Liver (tissue), 9 donors: ENCODE results near the gene MRPS12. TPM values are rescaled to one million over a fixed set of nuclear protein-coding genes. Genes with fewer than 3 reads are reported as not detected.
A peak's percentile ranks its signal among the peaks of the same experiment; 100 is the strongest.

ENCODE experiments used
- DNase-seq: peaks from one replicate; pipeline ENCODE4 v3.0.0-alpha.2; 2017; ENCODE audit warnings: low spot score
- H3K27ac ChIP-seq, 2 donors: one replicate each; pipeline ENCODE4 v1.7.0; 2013; ENCODE audit warnings: inconsistent platforms in 2 of 2, low read length in 2 of 2, control low read depth in 1 of 2, low read depth in 1 of 2, mild to moderate bottlenecking in 1 of 2
- H3K27me3 ChIP-seq, 4 donors: one replicate each; pipeline versions ENCODE4 v1.6.1 to v1.7.0; 2013; ENCODE audit warnings: low read length in 3 of 4, inconsistent platforms in 1 of 4, mild to moderate bottlenecking in 1 of 4, moderate library complexity in 1 of 4; ENCODE audit not compliant: control insufficient read depth in 4 of 4, insufficient read depth in 4 of 4
- H3K36me3 ChIP-seq, 4 donors: one replicate each; pipeline versions ENCODE4 v1.6.1 to v1.7.0; 2013; ENCODE audit warnings: low read length in 3 of 4, mild to moderate bottlenecking in 3 of 4, low read depth in 1 of 4, moderate library complexity in 1 of 4; ENCODE audit not compliant: control insufficient read depth in 4 of 4, insufficient read depth in 3 of 4
- H3K4me1 ChIP-seq, 4 donors: one replicate each; pipeline versions ENCODE4 v1.6.1 to v1.7.0; 2013; ENCODE audit warnings: low read length in 3 of 4, mild to moderate bottlenecking in 3 of 4, moderate library complexity in 1 of 4; ENCODE audit not compliant: control insufficient read depth in 4 of 4, insufficient read depth in 4 of 4
- H3K4me3 ChIP-seq, 3 donors: one replicate each; pipeline versions ENCODE4 v1.6.1 to v1.7.0; 2013; ENCODE audit warnings: low read length in 3 of 3, control low read depth in 1 of 3, low read depth in 1 of 3, mild to moderate bottlenecking in 1 of 3
- H3K9ac ChIP-seq, 2 donors: one replicate each; pipeline ENCODE4 v1.7.0; 2013; ENCODE audit warnings: low read length in 2 of 2, mild to moderate bottlenecking in 2 of 2, moderate library complexity in 2 of 2, control low read depth in 1 of 2, low read depth in 1 of 2
- H3K9me3 ChIP-seq, 4 donors: one replicate each; pipeline versions ENCODE4 v1.6.1 to v1.7.0; 2013; ENCODE audit warnings: low read length in 3 of 4; ENCODE audit not compliant: control insufficient read depth in 4 of 4
- ATF3 ChIP-seq: IDR thresholded peaks from 2 replicates; pipeline ENCODE4 v1.6.1; 2016; ENCODE audit warnings: antibody characterized with exemption
- CTCF ChIP-seq: fragments of 150-350 bp; IDR thresholded peaks from 2 replicates; pipeline ENCODE4 v1.5.1; 2017; ENCODE audit warnings: improper control_type of control experiment, low read depth, low read length; ENCODE audit not compliant: missing input control
- EGR1 ChIP-seq, 2 donors: IDR thresholded peaks; 2 replicates each; pipeline ENCODE4 v1.6.1; 2016 to 2018; ENCODE audit warnings: antibody characterized with exemption in 2 of 2, low read depth in 2 of 2
- FOXA1 ChIP-seq: IDR thresholded peaks from 2 replicates; pipeline ENCODE4 v1.6.1; 2016; ENCODE audit warnings: antibody characterized with exemption
- FOXA2 ChIP-seq: IDR thresholded peaks from 2 replicates; pipeline ENCODE4 v1.6.1; 2016; ENCODE audit warnings: antibody characterized with exemption
- GABPA ChIP-seq, 2 donors: IDR thresholded peaks in 1 of 2; conservative IDR thresholded peaks in 1 of 2; 2 replicates each; pipeline ENCODE4 v1.6.1; 2016; ENCODE audit warnings: antibody characterized with exemption in 2 of 2, mild to moderate bottlenecking in 1 of 2, moderate library complexity in 1 of 2
- HNF4A ChIP-seq, 2 donors: conservative IDR thresholded peaks; 2 replicates each; pipeline ENCODE4 v1.6.1; 2016; ENCODE audit warnings: antibody characterized with exemption in 2 of 2, mild to moderate bottlenecking in 2 of 2
- HNF4G ChIP-seq: IDR thresholded peaks from 2 replicates; pipeline ENCODE4 v1.6.1; 2016; ENCODE audit warnings: antibody characterized with exemption
- JUND ChIP-seq, 2 donors: IDR thresholded peaks; 2 replicates each; pipeline ENCODE4 v1.6.1; 2016; ENCODE audit warnings: antibody characterized with exemption in 2 of 2
- MAX ChIP-seq: IDR thresholded peaks from 2 replicates; pipeline ENCODE4 v1.6.1; 2016; ENCODE audit warnings: antibody characterized with exemption
- NR2F2 ChIP-seq: IDR thresholded peaks from 2 replicates; pipeline ENCODE4 v1.6.1; 2016; ENCODE audit warnings: antibody characterized with exemption
- RAD21 ChIP-seq, 2 donors: IDR thresholded peaks; 2 replicates each; pipeline ENCODE4 v1.6.1; 2016; ENCODE audit warnings: antibody characterized with exemption in 2 of 2, mild to moderate bottlenecking in 2 of 2
- REST ChIP-seq: IDR thresholded peaks from 2 replicates; pipeline ENCODE4 v1.6.1; 2016; ENCODE audit warnings: antibody characterized with exemption, mild to moderate bottlenecking
- RXRA ChIP-seq, 2 donors: IDR thresholded peaks; 2 replicates each; pipeline ENCODE4 v1.6.1; 2017 to 2018; ENCODE audit warnings: antibody characterized with exemption in 2 of 2, mild to moderate bottlenecking in 1 of 2
- SP1 ChIP-seq: IDR thresholded peaks from 2 replicates; pipeline ENCODE4 v1.6.1; 2018; ENCODE audit warnings: antibody characterized with exemption, mild to moderate bottlenecking
- TAF1 ChIP-seq: conservative IDR thresholded peaks from 2 replicates; pipeline ENCODE4 v1.6.1; 2016; ENCODE audit warnings: antibody characterized with exemption, mild to moderate bottlenecking
- YY1 ChIP-seq: IDR thresholded peaks from 2 replicates; pipeline ENCODE4 v1.6.1; 2016; ENCODE audit warnings: antibody characterized with exemption, mild to moderate bottlenecking
- ZBTB33 ChIP-seq: IDR thresholded peaks from 2 replicates; pipeline ENCODE4 v1.6.1; 2016; ENCODE audit warnings: antibody characterized with exemption
- WGBS: extraction: QIAGEN DNeasy Blood & Tissue Kit; methylation state at CpG from one replicate; pipeline ENCODE4 v1.1.7; 2013; 5-methylcytosine and 5-hydroxymethylcytosine counted together
- polyA plus RNA-seq, 2 donors: library from polyadenylated mRNA; stranded (reverse) in 1 of 2; unstranded in 1 of 2; fragments of 200-250 nt in 1 of 2; fragments of >200 nt in 1 of 2; fragmentation: Nextera tagmentation in 1 of 2; extraction: Ambion mirVana in 1 of 2; gene quantifications; one replicate each; pipeline versions ENCODE4 v1.2.1 to v1.2.3, GENCODE V29; 2013 to 2015
- total RNA-seq, 2 donors: library from RNA; depleted of rRNA; stranded (reverse); fragments of >200 nt; gene quantifications; one replicate each; pipeline ENCODE4 v1.2.3, GENCODE V29; 2014
- donor health status: healthy.
- donor health status: healthy.
- donor health status: healthy.
- donor health status: healthy.
- donor health status: healthy.

Gene MRPS12
- total and polyA plus RNA-seq, 4 donors: 19.0 to 62.0 (median 39.9) TPM

GRCh38 chr19:38980583-38981374 is 50.0 kb downstream of the MRPS12 start:
- no peak overlapping the region for H3K4me3 ChIP-seq
- no peaks in the 10 kb centered on the region for H3K36me3 ChIP-seq
- H3K4me1 ChIP-seq: peaks cover 7 to 33% (median 25%) of the 10 kb centered on the region in 4 donors
- H3K27ac ChIP-seq: peak overlapping the region; percentile 59 to 70
- no peaks in the 10 kb centered on the region for H3K27me3 ChIP-seq
- H3K9me3 ChIP-seq: peaks cover 0 to 3% (median 0%) of the 10 kb centered on the region in 4 donors
- peak; percentile 71 for TF ChIP-seq SP1
- no peak for TF ChIP-seq GABPA (IDR thresholded peaks at IDR 0.05 in 1 of 2, conservative IDR thresholded peaks at IDR 0.05 in 1 of 2)
- TF ChIP-seq REST: no peak
- no peak for TF ChIP-seq HNF4G
- no peak for TF ChIP-seq EGR1 (IDR thresholded peaks at IDR 0.05; ENCODE audit: low read depth in 2 of 2)
- TF ChIP-seq RXRA (IDR thresholded peaks at IDR 0.05): peak; percentile 76 to 81
- no peak for TF ChIP-seq CTCF
- TF ChIP-seq TAF1: no peak
- TF ChIP-seq ATF3: no peak
- TF ChIP-seq FOXA1: peak; percentile 48
- TF ChIP-seq RAD21 (IDR thresholded peaks at IDR 0.05): no peak
- peak; percentile 40 to 61 for TF ChIP-seq HNF4A (conservative IDR thresholded peaks at IDR 0.05)
- peak; percentile 46 for TF ChIP-seq FOXA2
- no peak for TF ChIP-seq YY1
- TF ChIP-seq MAX: peak; percentile 73
- TF ChIP-seq ZBTB33: peak; percentile 29
- TF ChIP-seq NR2F2: no peak
- TF ChIP-seq JUND (IDR thresholded peaks at IDR 0.05): no peak
- DNase-seq: peak; percentile 50
- H3K9ac ChIP-seq: no peak overlapping the region
- 53% methylated on average over 10 of the region's 10 CpGs for WGBS

Other genes starting within 250 kb of the MRPS12 start
- gene CAPN12, start 186.5 kb upstream of the MRPS12 start, total RNA-seq: 10 to 100 TPM in 1 of 2 donors, 1 to 10 TPM in 1; 5.3 to 28.7 TPM
- gene CAPN12, start 186.5 kb upstream of the MRPS12 start, polyA plus RNA-seq: 10 to 100 TPM in 1 of 2 donors, 1 to 10 TPM in 1; 3.8 to 12.3 TPM
- gene LGALS7, start 157.4 kb upstream of the MRPS12 start, total RNA-seq: not detected
- not detected for gene LGALS7, start 157.4 kb upstream of the MRPS12 start, polyA plus RNA-seq
- gene LGALS7B, start 141.7 kb upstream of the MRPS12 start, total RNA-seq: not detected
- under 1 TPM in 1 of 2 donors, not detected in 1; 0.36 TPM for gene LGALS7B, start 141.7 kb upstream of the MRPS12 start, polyA plus RNA-seq
- 10 to 100 TPM in 1 of 2 donors, under 1 TPM in 1; 0.42 to 13.7 TPM for gene LGALS4, start 118.0 kb upstream of the MRPS12 start, total RNA-seq
- gene LGALS4, start 118.0 kb upstream of the MRPS12 start, polyA plus RNA-seq: 10 to 100 TPM; 10.5 to 40.6 TPM
- gene ECH1, start 99.2 kb upstream of the MRPS12 start, total RNA-seq: 100 to 1,000 TPM; 226 to 259 TPM
- gene ECH1, start 99.2 kb upstream of the MRPS12 start, polyA plus RNA-seq: 1,000 to 10,000 TPM in 1 of 2 donors, 100 to 1,000 TPM in 1; 581 to 1,082 TPM
- 100 to 1,000 TPM; 115 to 166 TPM for gene HNRNPL, start 81.0 kb upstream of the MRPS12 start, total RNA-seq
- gene HNRNPL, start 81.0 kb upstream of the MRPS12 start, polyA plus RNA-seq: 10 to 100 TPM; 50.4 to 76.5 TPM
- gene RINL, start 52.7 kb upstream of the MRPS12 start, total RNA-seq: 1 to 10 TPM; 4.9 to 5.5 TPM
- gene RINL, start 52.7 kb upstream of the MRPS12 start, polyA plus RNA-seq: 1 to 10 TPM; 5.5 to 8.7 TPM
- 10 to 100 TPM; 21.8 to 42.2 TPM for gene SIRT2, start 31.3 kb upstream of the MRPS12 start, total RNA-seq
- 10 to 100 TPM; 26.1 to 27.6 TPM for gene SIRT2, start 31.3 kb upstream of the MRPS12 start, polyA plus RNA-seq
- gene NFKBIB, start 31.0 kb upstream of the MRPS12 start, total RNA-seq: 10 to 100 TPM; 10.0 to 19.7 TPM
- 10 to 100 TPM in 1 of 2 donors, 1 to 10 TPM in 1; 8.0 to 25.4 TPM for gene NFKBIB, start 31.0 kb upstream of the MRPS12 start, polyA plus RNA-seq
- gene CCER2, start 18.8 kb upstream of the MRPS12 start, total RNA-seq: under 1 TPM; 0.08 to 0.14 TPM
- gene CCER2, start 18.8 kb upstream of the MRPS12 start, polyA plus RNA-seq: under 1 TPM in 1 of 2 donors, not detected in 1; 0.16 TPM
- 10 to 100 TPM; 15.9 to 19.2 TPM for gene SARS2, start 181 bp upstream of the MRPS12 start, total RNA-seq
- 10 to 100 TPM; 16.4 to 17.8 TPM for gene SARS2, start 181 bp upstream of the MRPS12 start, polyA plus RNA-seq
- 10 to 100 TPM; 21.3 to 31.9 TPM for gene FBXO17, start 44.8 kb downstream of the MRPS12 start, total RNA-seq
- gene FBXO17, start 44.8 kb downstream of the MRPS12 start, polyA plus RNA-seq: 10 to 100 TPM; 19.7 to 25.6 TPM
- 1 to 10 TPM; 3.1 to 4.3 TPM for gene FBXO27, start 101.6 kb downstream of the MRPS12 start, total RNA-seq
- gene FBXO27, start 101.6 kb downstream of the MRPS12 start, polyA plus RNA-seq: 1 to 10 TPM; 2.1 to 5.0 TPM
- under 1 TPM in 1 of 2 donors, not detected in 1; 0.05 TPM for gene ACP7, start 153.4 kb downstream of the MRPS12 start, total RNA-seq
- not detected for gene ACP7, start 153.4 kb downstream of the MRPS12 start, polyA plus RNA-seq
- 1 to 10 TPM; 5.4 to 9.5 TPM for gene PAK4, start 194.8 kb downstream of the MRPS12 start, total RNA-seq
- 10 to 100 TPM in 1 of 2 donors, 1 to 10 TPM in 1; 6.0 to 16.6 TPM for gene PAK4, start 194.8 kb downstream of the MRPS12 start, polyA plus RNA-seq